ENCODE measurements around the gene TRIM8. TPM values are rescaled to one million over a fixed set of nuclear protein-coding genes. Genes with fewer than 3 reads are reported as not detected.

Gene TRIM8
- total RNA-seq, 2 experiments from 2014 or later, result 80.9 to 81.6 TPM

DNA sequence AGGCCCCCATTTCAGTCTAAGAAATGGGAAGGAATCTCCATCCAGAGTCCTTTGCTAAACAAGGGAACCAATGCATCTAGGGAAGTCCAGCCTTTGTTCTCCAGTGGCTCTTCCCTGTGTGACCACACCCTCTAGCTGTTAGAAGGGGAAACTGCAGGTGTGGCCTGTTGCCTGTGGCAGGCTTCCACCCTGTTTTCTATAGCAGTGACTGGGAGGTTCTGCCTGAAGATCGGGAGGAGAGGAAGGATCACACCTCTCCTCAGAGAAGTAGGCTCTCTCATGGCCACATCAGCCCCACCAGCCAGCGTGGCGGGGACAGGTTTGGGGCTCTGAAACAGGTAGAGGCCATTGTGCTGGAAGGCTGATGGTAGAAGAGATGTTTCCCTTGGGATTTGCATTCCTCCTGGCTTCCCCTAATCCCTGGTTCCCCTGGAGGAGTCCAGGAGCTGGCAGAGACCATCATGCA, 47.7 kb upstream of the TRIM8 start:
- Mint-ChIP-seq H3K9me3 (no peaks in the 10 kb centered on the region), H3K4me1 (ENCODE audit: low read depth) (peaks cover 5% of the 10 kb centered on the region), H3K27ac (no peak overlapping the region), H3K4me3 (no peak overlapping the region), H3K27me3 (no peaks in the 10 kb centered on the region), H3K36me3 (ENCODE audit: low read depth) (peaks cover 57% of the 10 kb centered on the region)
- peak in 5 of 14 experiments; percentile 11 to 51 (median 39) for DNase-seq
- TF ChIP-seq, protein P1, sequence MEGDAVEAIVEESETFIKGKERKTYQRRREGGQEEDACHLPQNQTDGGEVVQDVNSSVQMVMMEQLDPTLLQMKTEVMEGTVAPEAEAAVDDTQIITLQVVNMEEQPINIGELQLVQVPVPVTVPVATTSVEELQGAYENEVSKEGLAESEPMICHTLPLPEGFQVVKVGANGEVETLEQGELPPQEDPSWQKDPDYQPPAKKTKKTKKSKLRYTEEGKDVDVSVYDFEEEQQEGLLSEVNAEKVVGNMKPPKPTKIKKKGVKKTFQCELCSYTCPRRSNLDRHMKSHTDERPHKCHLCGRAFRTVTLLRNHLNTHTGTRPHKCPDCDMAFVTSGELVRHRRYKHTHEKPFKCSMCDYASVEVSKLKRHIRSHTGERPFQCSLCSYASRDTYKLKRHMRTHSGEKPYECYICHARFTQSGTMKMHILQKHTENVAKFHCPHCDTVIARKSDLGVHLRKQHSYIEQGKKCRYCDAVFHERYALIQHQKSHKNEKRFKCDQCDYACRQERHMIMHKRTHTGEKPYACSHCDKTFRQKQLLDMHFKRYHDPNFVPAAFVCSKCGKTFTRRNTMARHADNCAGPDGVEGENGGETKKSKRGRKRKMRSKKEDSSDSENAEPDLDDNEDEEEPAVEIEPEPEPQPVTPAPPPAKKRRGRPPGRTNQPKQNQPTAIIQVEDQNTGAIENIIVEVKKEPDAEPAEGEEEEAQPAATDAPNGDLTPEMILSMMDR (IDR thresholded peaks at IDR 0.05), result peak; percentile 62
- H3K4me3 ChIP-seq (ENCODE audit: low read length), result no peak overlapping the region
- H3K9me3 ChIP-seq (ENCODE audit: control insufficient read depth in 1 of 2, insufficient read depth in 1 of 2, low read length in 2 of 2), result no peaks in the 10 kb centered on the region
- H3K36me3 ChIP-seq (ENCODE audit: insufficient read depth, low read length), result peaks cover 77% of the 10 kb centered on the region
- ATAC-seq (ENCODE audit: poor library complexity), result peak; percentile 63
- H3K4me1 ChIP-seq (ENCODE audit: insufficient read depth, low read length), result no peaks in the 10 kb centered on the region
- POLR2A ChIA-PET, result no interaction called here
- CTCF ChIA-PET, result interaction anchor here (0.6 to 2.7 kb wide), 4 partner anchors 13 to 367 kb away, joined by 3 to 9 read pairs (median 7); partner anchors contain the start of gene TRIM8
- intact Hi-C loops (cut with DNase I, micrococcal nuclease), result loop anchor here in 1 of 2 experiments (10.0 kb wide), 1 partner anchor 632 kb away; no protein-coding TSS in a partner anchor
- H3K27ac ChIP-seq (ENCODE audit: low read depth in 1 of 2, low read length in 2 of 2), result no peak overlapping the region
- no peaks in the 10 kb centered on the region for H3K27me3 ChIP-seq (ENCODE audit: control insufficient read depth in 1 of 2, insufficient read depth in 2 of 2, low read length in 2 of 2)

DNA sequence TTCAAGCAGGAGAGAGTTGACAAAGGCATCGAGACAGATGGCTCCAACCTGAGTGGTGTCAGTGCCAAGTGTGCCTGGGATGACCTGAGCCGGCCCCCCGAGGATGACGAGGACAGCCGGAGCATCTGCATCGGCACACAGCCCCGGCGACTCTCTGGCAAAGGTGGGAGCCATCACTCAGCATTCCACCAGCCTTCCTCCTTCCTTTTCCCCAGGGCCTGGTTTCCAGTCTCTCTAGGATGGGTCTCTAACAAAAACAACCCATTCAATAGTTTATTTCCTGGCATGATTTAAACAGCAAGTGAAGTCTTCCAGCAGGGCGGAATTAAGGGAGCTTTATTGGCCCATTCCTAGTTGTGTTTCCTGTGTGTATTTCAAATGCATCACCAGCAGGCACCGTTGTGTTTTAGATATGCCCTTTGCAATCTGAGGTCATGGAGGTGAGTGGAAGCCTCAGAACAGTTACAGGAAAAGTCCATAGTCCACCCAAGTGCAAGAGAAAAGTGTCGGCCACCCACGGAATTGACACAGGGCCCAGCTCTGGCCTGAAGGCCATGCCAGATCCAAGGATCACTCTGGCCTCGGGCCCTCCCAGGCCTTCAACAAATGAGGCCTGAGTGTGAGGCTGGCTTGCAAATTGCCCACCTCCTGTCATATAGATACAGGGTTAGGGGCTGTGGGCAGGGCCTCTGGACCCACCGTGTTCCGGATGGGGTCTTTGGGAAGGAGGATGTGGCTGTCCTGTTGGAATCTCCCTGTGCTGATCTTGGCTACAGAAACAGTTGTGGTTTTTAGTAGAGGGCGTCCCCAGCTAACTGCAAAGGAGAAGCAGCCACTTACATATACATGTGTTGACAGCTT, 46.9 kb upstream of the TRIM8 start:
- POLR2A ChIA-PET, result interaction anchor here (0.6 kb wide), 1 partner anchor 10 kb away, joined by 4 read pairs; no protein-coding TSS in a partner anchor
- peaks cover 5% of the 10 kb centered on the region for H3K4me1 Mint-ChIP-seq (ENCODE audit: low read depth)
- DNase-seq (no peak), ATAC-seq (ENCODE audit: poor library complexity) (no peak)
- Histone ChIP-seq H3K27me3 (ENCODE audit: control insufficient read depth in 1 of 2, insufficient read depth in 2 of 2, low read length in 2 of 2) (no peaks in the 10 kb centered on the region), H3K4me3 (ENCODE audit: low read length) (no peak overlapping the region), H3K9me3 (ENCODE audit: control insufficient read depth in 1 of 2, insufficient read depth in 1 of 2, low read length in 2 of 2) (no peaks in the 10 kb centered on the region), H3K36me3 (ENCODE audit: insufficient read depth, low read length) (peaks cover 85% of the 10 kb centered on the region), H3K4me1 (ENCODE audit: insufficient read depth, low read length) (no peaks in the 10 kb centered on the region), H3K27ac (ENCODE audit: low read depth in 1 of 2, low read length in 2 of 2) (no peak overlapping the region)
- intact Hi-C loops (cut with DNase I, micrococcal nuclease), result loop anchor here in 1 of 2 experiments (10.0 kb wide), 1 partner anchor 633 kb away; no protein-coding TSS in a partner anchor
- no peak overlapping the region for H3K4me3 Mint-ChIP-seq
- H3K27ac Mint-ChIP-seq, result no peak overlapping the region
- H3K27me3 Mint-ChIP-seq, result no peaks in the 10 kb centered on the region
- TF ChIP-seq, protein P1 (IDR thresholded peaks at IDR 0.05), result no peak
- peaks cover 63% of the 10 kb centered on the region for H3K36me3 Mint-ChIP-seq (ENCODE audit: low read depth)
- no peaks in the 10 kb centered on the region for H3K9me3 Mint-ChIP-seq
- CTCF ChIA-PET, result interaction anchor here (0.6 to 2.7 kb wide), 5 partner anchors 13 to 368 kb away, joined by 3 to 9 read pairs (median 6); partner anchors contain the start of gene TRIM8

DNA sequence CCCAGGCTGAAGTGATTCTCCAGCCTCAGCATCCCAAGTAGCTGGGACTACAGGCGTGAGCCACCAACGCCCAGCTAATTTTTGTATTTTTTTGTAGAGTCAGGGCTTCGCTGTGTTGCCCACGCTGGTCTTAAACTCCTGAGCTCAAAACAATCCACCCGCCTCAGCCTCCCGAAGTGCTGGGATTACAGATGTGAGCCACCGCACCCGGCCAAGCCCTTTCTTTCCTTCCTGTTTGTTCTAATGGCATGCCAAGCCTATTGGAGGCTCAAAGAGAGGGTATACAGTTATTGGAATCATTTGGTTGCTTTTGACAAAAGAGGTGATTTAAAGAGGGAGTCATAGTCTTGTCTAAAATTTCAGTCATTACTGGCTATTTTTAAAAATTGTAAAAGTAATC, 46.0 kb upstream of the TRIM8 start:
- intact Hi-C loops (cut with DNase I, micrococcal nuclease), result loop anchor here in 1 of 2 experiments (10.0 kb wide), 1 partner anchor 633 kb away; no protein-coding TSS in a partner anchor
- peaks cover 5% of the 10 kb centered on the region for H3K4me1 Mint-ChIP-seq (ENCODE audit: low read depth)
- ChIA-PET POLR2A (no interaction called here), CTCF (interaction anchor here (1.4 kb wide), 1 partner anchor 14 kb away, joined by 3 read pairs; no protein-coding TSS in a partner anchor)
- Histone ChIP-seq H3K9me3 (ENCODE audit: control insufficient read depth in 1 of 2, insufficient read depth in 1 of 2, low read length in 2 of 2) (no peaks in the 10 kb centered on the region), H3K4me3 (ENCODE audit: low read length) (no peak overlapping the region), H3K36me3 (ENCODE audit: insufficient read depth, low read length) (peaks cover 83% of the 10 kb centered on the region), H3K27ac (ENCODE audit: low read depth in 1 of 2, low read length in 2 of 2) (no peak overlapping the region), H3K4me1 (ENCODE audit: insufficient read depth, low read length) (no peaks in the 10 kb centered on the region), H3K27me3 (ENCODE audit: control insufficient read depth in 1 of 2, insufficient read depth in 2 of 2, low read length in 2 of 2) (no peaks in the 10 kb centered on the region)
- H3K27ac Mint-ChIP-seq, result no peak overlapping the region
- DNase-seq (no peak), ATAC-seq (ENCODE audit: poor library complexity) (no peak)
- TF ChIP-seq, protein P1 (IDR thresholded peaks at IDR 0.05), result no peak
- no peaks in the 10 kb centered on the region for H3K27me3 Mint-ChIP-seq
- H3K9me3 Mint-ChIP-seq, result no peaks in the 10 kb centered on the region
- no peak overlapping the region for H3K4me3 Mint-ChIP-seq
- peaks cover 70% of the 10 kb centered on the region for H3K36me3 Mint-ChIP-seq (ENCODE audit: low read depth)

Measured in CD4-positive, alpha-beta T cell (primary cell).